ENCODE measurements around the gene SLX4IP. TPM values are rescaled to one million over a fixed set of nuclear protein-coding genes. Genes with fewer than 3 reads are reported as not detected.

Gene SLX4IP
- total RNA-seq, 2 experiments from 2014 or later, result 1.6 to 1.8 TPM

DNA sequence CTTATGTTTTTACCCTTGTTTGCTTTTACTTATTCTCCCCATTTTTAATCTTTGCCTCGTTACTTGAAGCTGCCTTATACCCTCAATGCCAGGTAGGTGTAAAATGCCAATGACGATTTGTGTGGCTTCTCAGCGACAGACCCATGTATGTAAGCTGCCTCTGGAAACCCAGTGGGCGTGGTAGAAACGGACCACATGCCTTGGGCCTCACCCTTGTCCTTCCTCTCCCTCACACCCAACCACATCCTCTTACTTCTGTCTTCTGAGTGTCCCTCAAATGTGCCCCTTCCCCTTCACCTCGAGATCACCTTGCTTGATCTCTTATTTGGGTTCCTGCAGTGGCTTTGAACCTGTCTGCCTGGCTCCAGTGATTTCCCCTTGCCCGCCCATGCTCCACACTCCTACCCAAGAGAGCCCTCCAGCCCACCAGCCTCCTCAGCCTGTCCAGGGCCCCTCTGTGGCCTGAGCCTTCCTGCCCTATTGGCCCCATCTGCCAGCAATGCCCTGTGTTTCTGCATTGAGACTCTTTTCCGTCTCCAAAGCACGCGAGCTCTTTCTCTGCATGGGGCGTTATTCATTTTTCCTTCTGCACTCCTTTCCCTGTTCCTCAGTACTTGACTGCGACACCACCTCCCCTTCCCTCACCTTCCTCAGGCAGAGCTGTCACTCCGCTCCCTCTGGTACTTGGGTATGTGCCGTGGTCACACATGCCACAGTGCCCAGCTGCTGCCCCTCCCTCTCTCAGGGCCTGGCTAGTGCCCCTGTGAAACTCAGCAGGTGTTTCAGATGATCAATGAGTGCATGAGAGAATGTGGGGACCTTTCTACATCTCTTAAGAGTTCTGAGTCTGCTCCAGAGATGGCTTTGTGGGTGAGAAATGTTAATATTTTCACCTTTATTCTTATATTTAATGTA, 115.4 kb downstream of the SLX4IP start:
- peak in 2 of 14 experiments; percentile 7 to 41 for DNase-seq
- Mint-ChIP-seq H3K4me1 (ENCODE audit: low read depth) (peaks cover 37% of the 10 kb centered on the region), H3K36me3 (ENCODE audit: low read depth) (no peaks in the 10 kb centered on the region), H3K27ac (no peak overlapping the region), H3K4me3 (no peak overlapping the region), H3K27me3 (no peaks in the 10 kb centered on the region), H3K9me3 (no peaks in the 10 kb centered on the region)
- ATAC-seq (ENCODE audit: poor library complexity), result peak; percentile 21
- H3K4me3 ChIP-seq (ENCODE audit: low read length), result no peak overlapping the region
- no peaks in the 10 kb centered on the region for H3K36me3 ChIP-seq (ENCODE audit: insufficient read depth, low read length)
- no peaks in the 10 kb centered on the region for H3K27me3 ChIP-seq (ENCODE audit: control insufficient read depth in 1 of 2, insufficient read depth in 2 of 2, low read length in 2 of 2)
- H3K27ac ChIP-seq (ENCODE audit: low read depth in 1 of 2, low read length in 2 of 2), result no peak overlapping the region
- intact Hi-C loops (cut with DNase I, micrococcal nuclease), result loop anchor here in 1 of 2 experiments (5.0 kb wide), 1 partner anchor 173 kb away; no protein-coding TSS in a partner anchor
- H3K4me1 ChIP-seq (ENCODE audit: insufficient read depth, low read length), result peaks cover 10% of the 10 kb centered on the region
- POLR2A ChIA-PET, result no interaction called here
- TF ChIP-seq, protein P1, sequence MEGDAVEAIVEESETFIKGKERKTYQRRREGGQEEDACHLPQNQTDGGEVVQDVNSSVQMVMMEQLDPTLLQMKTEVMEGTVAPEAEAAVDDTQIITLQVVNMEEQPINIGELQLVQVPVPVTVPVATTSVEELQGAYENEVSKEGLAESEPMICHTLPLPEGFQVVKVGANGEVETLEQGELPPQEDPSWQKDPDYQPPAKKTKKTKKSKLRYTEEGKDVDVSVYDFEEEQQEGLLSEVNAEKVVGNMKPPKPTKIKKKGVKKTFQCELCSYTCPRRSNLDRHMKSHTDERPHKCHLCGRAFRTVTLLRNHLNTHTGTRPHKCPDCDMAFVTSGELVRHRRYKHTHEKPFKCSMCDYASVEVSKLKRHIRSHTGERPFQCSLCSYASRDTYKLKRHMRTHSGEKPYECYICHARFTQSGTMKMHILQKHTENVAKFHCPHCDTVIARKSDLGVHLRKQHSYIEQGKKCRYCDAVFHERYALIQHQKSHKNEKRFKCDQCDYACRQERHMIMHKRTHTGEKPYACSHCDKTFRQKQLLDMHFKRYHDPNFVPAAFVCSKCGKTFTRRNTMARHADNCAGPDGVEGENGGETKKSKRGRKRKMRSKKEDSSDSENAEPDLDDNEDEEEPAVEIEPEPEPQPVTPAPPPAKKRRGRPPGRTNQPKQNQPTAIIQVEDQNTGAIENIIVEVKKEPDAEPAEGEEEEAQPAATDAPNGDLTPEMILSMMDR (IDR thresholded peaks at IDR 0.05), result no peak
- H3K9me3 ChIP-seq (ENCODE audit: control insufficient read depth in 1 of 2, insufficient read depth in 1 of 2, low read length in 2 of 2), result no peaks in the 10 kb centered on the region
- CTCF ChIA-PET, result no interaction called here

DNA sequence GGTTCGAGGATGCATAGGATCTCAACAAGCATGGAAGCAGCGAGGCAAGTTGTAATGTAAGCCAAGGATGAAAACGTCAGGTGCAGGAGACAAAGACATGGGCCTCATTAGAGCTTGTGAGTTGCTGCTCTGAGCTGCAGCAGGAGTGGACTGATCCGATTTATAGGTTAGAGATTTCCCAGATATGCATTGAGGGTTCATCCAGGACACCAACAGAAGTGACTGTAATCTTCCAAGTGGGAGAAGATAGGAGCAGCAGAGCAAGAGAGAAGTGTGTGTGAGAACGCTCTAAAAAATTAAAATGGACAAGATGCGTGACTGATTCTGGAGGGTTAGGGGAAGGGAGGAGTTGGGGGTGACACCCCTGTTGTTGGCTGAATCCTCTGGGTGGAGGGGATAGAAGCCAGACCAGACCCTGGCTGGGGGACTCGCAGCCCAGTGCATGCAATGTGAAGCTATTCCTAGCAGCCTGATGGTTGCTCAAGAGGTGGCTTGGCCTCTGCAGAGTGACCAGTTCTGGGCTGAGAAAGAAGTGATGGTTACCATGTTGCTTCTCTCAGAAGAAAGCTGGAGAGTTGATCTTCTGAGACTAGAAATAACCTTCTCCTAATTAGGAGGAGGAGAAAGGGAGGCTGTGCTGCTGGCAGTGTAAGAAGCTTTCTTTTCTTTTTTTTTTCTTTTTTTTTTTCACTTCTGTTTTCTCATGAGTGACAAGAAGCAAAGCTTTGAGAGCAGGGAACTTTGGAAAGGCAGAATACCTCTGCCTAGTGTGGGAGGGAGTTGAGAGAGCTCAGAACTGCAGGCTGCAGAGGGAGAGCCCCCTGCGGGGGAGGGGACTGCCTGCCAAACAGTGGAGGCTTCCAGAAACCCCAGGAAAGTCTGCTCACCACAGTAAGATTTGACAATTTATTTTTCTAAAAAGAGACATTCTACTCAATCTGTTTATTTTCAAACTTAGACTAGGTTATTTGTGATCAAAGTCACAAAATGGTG, 116.9 kb downstream of the SLX4IP start:
- Histone ChIP-seq H3K27me3 (ENCODE audit: control insufficient read depth in 1 of 2, insufficient read depth in 2 of 2, low read length in 2 of 2) (no peaks in the 10 kb centered on the region), H3K27ac (ENCODE audit: low read depth in 1 of 2, low read length in 2 of 2) (no peak overlapping the region), H3K4me3 (ENCODE audit: low read length) (no peak overlapping the region), H3K9me3 (ENCODE audit: control insufficient read depth in 1 of 2, insufficient read depth in 1 of 2, low read length in 2 of 2) (no peaks in the 10 kb centered on the region), H3K36me3 (ENCODE audit: insufficient read depth, low read length) (no peaks in the 10 kb centered on the region), H3K4me1 (ENCODE audit: insufficient read depth, low read length) (peaks cover 10% of the 10 kb centered on the region)
- intact Hi-C loops (cut with DNase I, micrococcal nuclease), result loop anchor here in 1 of 2 experiments (5.0 kb wide), 1 partner anchor 175 kb away; no protein-coding TSS in a partner anchor
- Mint-ChIP-seq H3K36me3 (ENCODE audit: low read depth) (peaks cover 12% of the 10 kb centered on the region), H3K4me3 (no peak overlapping the region), H3K4me1 (ENCODE audit: low read depth) (peaks cover 37% of the 10 kb centered on the region), H3K27me3 (no peaks in the 10 kb centered on the region), H3K9me3 (no peaks in the 10 kb centered on the region), H3K27ac (no peak overlapping the region)
- ChIA-PET CTCF (no interaction called here), POLR2A (no interaction called here)
- DNase-seq, result no peak
- TF ChIP-seq, protein P1 (IDR thresholded peaks at IDR 0.05), result no peak
- ATAC-seq (ENCODE audit: poor library complexity), result no peak

DNA sequence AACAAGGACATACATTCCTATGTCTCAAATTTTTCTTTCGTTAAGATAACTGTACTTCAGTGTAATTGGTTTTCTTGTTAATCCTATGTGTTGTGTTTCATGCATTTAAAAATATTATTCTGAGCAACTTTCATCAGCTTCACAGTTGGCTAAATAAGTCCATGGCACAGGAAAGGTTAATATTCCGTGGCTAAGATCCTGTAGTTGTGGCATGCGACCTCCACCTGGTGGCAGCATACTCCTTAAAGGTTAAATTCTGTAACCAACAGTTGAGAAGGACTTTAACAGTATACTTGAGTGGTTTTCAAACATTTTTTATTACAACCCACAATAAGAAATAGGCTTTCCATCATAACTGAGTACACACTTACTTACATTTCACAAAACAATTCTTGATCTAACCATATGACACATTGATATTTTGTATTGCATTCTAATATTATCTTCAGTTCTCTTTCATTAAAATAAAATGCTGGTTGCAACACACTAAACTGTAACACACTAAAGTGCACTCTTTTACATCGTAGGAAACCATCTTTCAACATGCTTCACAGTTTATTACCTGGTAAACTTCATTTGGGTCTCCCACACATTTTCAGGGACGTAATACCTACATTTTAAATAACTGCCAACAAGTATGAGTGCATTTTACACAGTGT, 118.3 kb downstream of the SLX4IP start:
- Mint-ChIP-seq H3K36me3 (ENCODE audit: low read depth) (peaks cover 21% of the 10 kb centered on the region), H3K27ac (no peak overlapping the region), H3K4me1 (ENCODE audit: low read depth) (peaks cover 39% of the 10 kb centered on the region), H3K9me3 (no peaks in the 10 kb centered on the region), H3K27me3 (no peaks in the 10 kb centered on the region), H3K4me3 (no peak overlapping the region)
- ChIA-PET CTCF (no interaction called here), POLR2A (no interaction called here)
- Histone ChIP-seq H3K4me3 (ENCODE audit: low read length) (no peak overlapping the region), H3K36me3 (ENCODE audit: insufficient read depth, low read length) (no peaks in the 10 kb centered on the region), H3K27me3 (ENCODE audit: control insufficient read depth in 1 of 2, insufficient read depth in 2 of 2, low read length in 2 of 2) (no peaks in the 10 kb centered on the region), H3K27ac (ENCODE audit: low read depth in 1 of 2, low read length in 2 of 2) (no peak overlapping the region), H3K9me3 (ENCODE audit: control insufficient read depth in 1 of 2, insufficient read depth in 1 of 2, low read length in 2 of 2) (no peaks in the 10 kb centered on the region), H3K4me1 (ENCODE audit: insufficient read depth, low read length) (peaks cover 10% of the 10 kb centered on the region)
- TF ChIP-seq, protein P1 (IDR thresholded peaks at IDR 0.05), result peak; percentile 46
- intact Hi-C loops (cut with DNase I, micrococcal nuclease), result loop anchor here in 1 of 2 experiments (5.0 kb wide), 1 partner anchor 176 kb away; no protein-coding TSS in a partner anchor
- ATAC-seq (ENCODE audit: poor library complexity) (no peak), DNase-seq (peak in 7 of 14 experiments; percentile 7 to 43 (median 27))

Measured in CD4-positive, alpha-beta T cell (primary cell).